Activated naive CD4-positive, alpha-beta T cell treated with anti-CD3 and anti-CD28 coated beads, Interleukin-2, amount 50 U/mL, for 72 hours (primary cell): ENCODE measurements around the gene RPL13. TPM values are rescaled to one million over a fixed set of nuclear protein-coding genes. Genes with fewer than 3 reads are reported as not detected.

Source experiments
- ATAC-seq, 2 donors: fragments of 150-1000 bp; cut with Tn5 transposase; 2 replicates each; pipeline ENCODE4 v1.10.0; 2021; ENCODE audit warnings: mild to moderate bottlenecking in 2 of 2, moderate library complexity in 2 of 2
- DNase-seq, 2 donors: peaks; one replicate each; pipeline ENCODE4 v3.0.0; 2021 to 2022; ENCODE audit warnings: low spot score in 2 of 2
- H3K27ac Mint-ChIP-seq, 2 donors: one replicate each; pipeline ENCODE4 v1.8.0; 2022; ENCODE audit warnings: mild to moderate bottlenecking in 2 of 2, mixed read lengths in 2 of 2
- H3K36me3 Mint-ChIP-seq, 2 donors: one replicate each; pipeline ENCODE4 v1.8.0; 2022; ENCODE audit warnings: mixed read lengths in 2 of 2
- H3K9me3 Mint-ChIP-seq, 2 donors: one replicate each; pipeline ENCODE4 v1.8.0; 2022; ENCODE audit warnings: mixed read lengths in 2 of 2
- total RNA-seq, 2 donors: library from RNA; stranded (reverse); gene quantifications; one replicate each; pipeline ENCODE4 v1.2.3, GENCODE V29; 2022

RPL13 gene
- total RNA-seq, 2 donors from 2014 or later: 2,832 to 2,975 TPM

- H3K9me3 Mint-ChIP-seq: no peaks in the 10 kb centered on the region
- no peak overlapping the region for H3K27ac Mint-ChIP-seq
- H3K36me3 Mint-ChIP-seq: peaks cover 6 to 12% of the 10 kb centered on the region in 2 donors
- ATAC-seq (no peak), DNase-seq (no peak)
Measured at GRCh38 chr16:89554343-89554742, 6.1 kb upstream of the RPL13 start.

- no peak for DNase-seq
- H3K27ac Mint-ChIP-seq: no peak overlapping the region
Measured at GRCh38 chr16:89555265-89555664, 5.2 kb upstream of the RPL13 start.

GRCh38 chr16:89555780-89556179 is 4.7 kb upstream of the RPL13 start:
- Mint-ChIP-seq H3K36me3 (peaks cover 6 to 13% of the 10 kb centered on the region in 2 donors), H3K9me3 (no peaks in the 10 kb centered on the region), H3K27ac (no peak overlapping the region)
- ATAC-seq (no peak), DNase-seq (no peak)

More at GRCh38 chr16:89555265-89555664, 5.2 kb upstream of the RPL13 start:
- Mint-ChIP-seq H3K36me3 (peaks cover 9 to 15% of the 10 kb centered on the region in 2 donors), H3K9me3 (no peaks in the 10 kb centered on the region)
- ATAC-seq: no peak

GRCh38 chr16:89556750-89557689 is 3.5 kb upstream of the RPL13 start:
- ATAC-seq (peak; percentile 41 to 59), DNase-seq (peak; percentile 77 to 93)
- H3K9me3 Mint-ChIP-seq: no peaks in the 10 kb centered on the region
- peaks cover 15 to 16% of the 10 kb centered on the region in 2 donors for H3K36me3 Mint-ChIP-seq
- H3K27ac Mint-ChIP-seq: peak overlapping the region in 1 of 2 donors; percentile 74

- Mint-ChIP-seq H3K27ac (peak overlapping the region in 1 of 2 donors; percentile 12), H3K9me3 (no peaks in the 10 kb centered on the region), H3K36me3 (peaks cover 24 to 25% of the 10 kb centered on the region in 2 donors)
- DNase-seq (no peak), ATAC-seq (no peak)
Measured at GRCh38 chr16:89557690-89558490, 2.6 kb upstream of the RPL13 start.

DNA sequence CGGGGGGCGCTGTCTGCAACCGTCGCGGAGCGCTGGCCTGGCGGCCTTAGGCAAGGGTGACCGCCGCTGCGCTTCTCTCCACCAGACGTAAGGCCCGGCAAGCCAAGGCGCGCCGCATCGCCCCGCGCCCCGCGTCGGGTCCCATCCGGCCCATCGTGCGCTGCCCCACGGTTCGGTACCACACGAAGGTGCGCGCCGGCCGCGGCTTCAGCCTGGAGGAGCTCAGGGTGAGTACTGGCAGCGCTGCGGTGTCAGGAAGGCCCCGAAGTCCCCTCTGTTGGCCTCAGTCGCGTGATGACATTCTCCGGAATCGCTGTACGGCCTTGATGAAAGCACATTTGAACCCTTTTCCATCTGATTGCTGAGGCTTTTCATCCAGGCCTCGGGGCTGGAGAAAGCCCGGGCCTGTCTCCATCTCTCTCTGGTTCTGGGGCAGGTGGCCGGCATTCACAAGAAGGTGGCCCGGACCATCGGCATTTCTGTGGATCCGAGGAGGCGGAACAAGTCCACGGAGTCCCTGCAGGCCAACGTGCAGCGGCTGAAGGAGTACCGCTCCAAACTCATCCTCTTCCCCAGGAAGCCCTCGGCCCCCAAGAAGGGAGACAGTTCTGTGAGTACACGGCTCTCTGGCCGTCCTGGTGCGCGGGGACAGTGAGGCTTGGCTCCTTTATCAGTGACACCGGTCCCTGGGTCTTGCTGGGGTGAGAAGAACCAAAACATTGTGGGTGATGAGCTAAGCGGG is 831 bp downstream of the RPL13 start:
- no peak for DNase-seq
- peaks cover 34 to 35% of the 10 kb centered on the region in 2 donors for H3K36me3 Mint-ChIP-seq
- no peaks in the 10 kb centered on the region for H3K9me3 Mint-ChIP-seq
- ATAC-seq: no peak
- peak overlapping the region; percentile 98 to 99 for H3K27ac Mint-ChIP-seq

GRCh38 chr16:89561884-89562599 is 1.6 kb downstream of the RPL13 start:
- ATAC-seq (no peak), DNase-seq (no peak)
- Mint-ChIP-seq H3K36me3 (peaks cover 34 to 35% of the 10 kb centered on the region in 2 donors), H3K27ac (peak overlapping the region; percentile 98 to 99), H3K9me3 (no peaks in the 10 kb centered on the region)

DNA sequence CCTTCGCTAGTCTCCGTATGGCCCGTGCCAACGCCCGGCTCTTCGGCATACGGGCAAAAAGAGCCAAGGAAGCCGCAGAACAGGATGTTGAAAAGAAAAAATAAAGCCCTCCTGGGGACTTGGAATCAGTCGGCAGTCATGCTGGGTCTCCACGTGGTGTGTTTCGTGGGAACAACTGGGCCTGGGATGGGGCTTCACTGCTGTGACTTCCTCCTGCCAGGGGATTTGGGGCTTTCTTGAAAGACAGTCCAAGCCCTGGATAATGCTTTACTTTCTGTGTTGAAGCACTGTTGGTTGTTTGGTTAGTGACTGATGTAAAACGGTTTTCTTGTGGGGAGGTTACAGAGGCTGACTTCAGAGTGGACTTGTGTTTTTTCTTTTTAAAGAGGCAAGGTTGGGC is 2.5 kb downstream of the RPL13 start:
- ATAC-seq (no peak), DNase-seq (no peak)
- Mint-ChIP-seq H3K36me3 (peaks cover 34 to 35% of the 10 kb centered on the region in 2 donors), H3K27ac (peak overlapping the region; percentile 98 to 99), H3K9me3 (no peaks in the 10 kb centered on the region)

- Mint-ChIP-seq H3K27ac (peak overlapping the region; percentile 95 to 99), H3K36me3 (peaks cover 34 to 35% of the 10 kb centered on the region in 2 donors), H3K9me3 (no peaks in the 10 kb centered on the region)
- no peak for DNase-seq
- ATAC-seq: no peak
Measured at GRCh38 chr16:89563639-89564392, 3.3 kb downstream of the RPL13 start.

- DNase-seq (no peak), ATAC-seq (no peak)
- H3K9me3 Mint-ChIP-seq: no peaks in the 10 kb centered on the region
- peaks cover 34 to 35% of the 10 kb centered on the region in 2 donors for H3K36me3 Mint-ChIP-seq
- peak overlapping the region; percentile 58 to 95 for H3K27ac Mint-ChIP-seq
Measured at GRCh38 chr16:89564476-89565255, 4.2 kb downstream of the RPL13 start.

GRCh38 chr16:89565256-89565505 is 4.7 kb downstream of the RPL13 start:
- peak overlapping the region; percentile 58 to 95 for H3K27ac Mint-ChIP-seq
- peak in 1 of 2 donors; percentile 1 for ATAC-seq
- no peak for DNase-seq
- H3K9me3 Mint-ChIP-seq: no peaks in the 10 kb centered on the region
- H3K36me3 Mint-ChIP-seq: peaks cover 29 to 30% of the 10 kb centered on the region in 2 donors

GRCh38 chr16:89565506-89566372 is 5.3 kb downstream of the RPL13 start:
- Mint-ChIP-seq H3K9me3 (no peaks in the 10 kb centered on the region), H3K36me3 (peaks cover 28% of the 10 kb centered on the region in 2 donors), H3K27ac (peak overlapping the region; percentile 58 to 95)
- peak in 1 of 2 donors; percentile 74 for DNase-seq
- peak; percentile 32 to 33 for ATAC-seq

- no peak for DNase-seq
- peak overlapping the region in 1 of 2 donors; percentile 86 for H3K27ac Mint-ChIP-seq
- no peaks in the 10 kb centered on the region for H3K9me3 Mint-ChIP-seq
- H3K36me3 Mint-ChIP-seq: peaks cover 10% of the 10 kb centered on the region in 2 donors
- ATAC-seq: no peak
Measured at GRCh38 chr16:89567656-89568594, 7.4 kb downstream of the RPL13 start.
